HCT116 (cell line): ENCODE data around the gene PLXNC1. TPM values are rescaled to one million over a fixed set of nuclear protein-coding genes. Genes with fewer than 3 reads are reported as not detected.

Experiments
- ATAC-seq: fragments of 200-7000 bp; cut with Tn5 transposase; 2 replicates; pipeline ENCODE4 v1.9.1; 2020; ENCODE audit warnings: mild to moderate bottlenecking, moderate library complexity
- BruUV-seq: library from RNA; stranded (reverse); fragments of 400-500 nt; replicated peaks from 2 replicates; lab custom pipeline; 2021; lab: Mats Ljungman, UMichigan
- CTCF ChIA-PET: fragments of 300-600 bp; sonication (Branson Sonifier 250); formaldehyde crosslinking; loops from one replicate; lab custom pipeline; 2021; ENCODE audit warnings: antibody characterized with exemption; lab: Charles Lee
- POLR2A ChIA-PET: fragments of 300-600, 350-600 bp; sonication (Branson Sonifier 250); formaldehyde crosslinking; loops from one replicate; lab custom pipeline; 2021; ENCODE audit warnings: antibody characterized with exemption; lab: Charles Lee
- RAD21 ChIA-PET, 2 experiments: fragments of 300-600 bp; sonication (Branson Sonifier 250); formaldehyde crosslinking; loops; one replicate each; lab custom pipeline; 2023; ENCODE audit warnings: low total read pairs in 2 of 2; ENCODE audit not compliant: uncharacterized antibody in 2 of 2, unreplicated experiment in 2 of 2, low non-redundant PET in 1 of 2; lab: Charles Lee
- DNase-seq: peaks from one replicate; pipeline ENCODE4 v3.0.0-alpha.2; 2010; ENCODE audit warnings: low read depth, low spot score
- H2AFZ ChIP-seq: fragments of 200-600 bp; shearing (Covaris generic), sonication (generic); 2 replicates; pipeline ENCODE4 v1.6.1; 2017; ENCODE audit warnings: low read depth, mixed run types, mixed read lengths, antibody characterized with exemption, low read length; ENCODE audit not compliant: poor library complexity, severe bottlenecking
- H3K27ac ChIP-seq: 2 replicates; pipeline ENCODE4 v1.5.1; 2012; ENCODE audit warnings: low read depth, low read length
- H3K27me3 ChIP-seq: fragments of 200-600 bp; sonication (generic); 2 replicates; pipeline ENCODE4 v1.6.1; 2016; ENCODE audit warnings: mixed run types, low read length, mixed read lengths; ENCODE audit not compliant: insufficient read depth
- H3K36me3 ChIP-seq, 2 experiments: fragments of 200-500 bp in 1 of 2; fragments of 200-600 bp in 1 of 2; sonication (Bioruptor generic) in 1 of 2; sonication (generic) in 1 of 2; 2 replicates each; pipeline versions ENCODE4 v1.5.1 to v1.6.1; 2014 to 2016; ENCODE audit warnings: low read length in 2 of 2, inconsistent platforms in 1 of 2, mixed read lengths in 1 of 2, mixed run types in 1 of 2; ENCODE audit not compliant: insufficient read depth in 2 of 2, control insufficient read depth in 1 of 2
- H3K4me1 ChIP-seq, 2 experiments: fragments of 200-600 bp in 1 of 2; sonication (generic) in 1 of 2; 2 replicates each; pipeline versions ENCODE4 v1.5.1 to v1.6.1; 2012 to 2017; ENCODE audit warnings: low read length in 2 of 2, inconsistent platforms in 1 of 2, mild to moderate bottlenecking in 1 of 2, mixed read lengths in 1 of 2, mixed run types in 1 of 2, moderate library complexity in 1 of 2; ENCODE audit not compliant: insufficient read depth in 2 of 2, control insufficient read depth in 1 of 2
- H3K4me2 ChIP-seq: fragments of 200-600 bp; sonication (generic); 2 replicates; pipeline ENCODE4 v1.6.1; 2017; ENCODE audit warnings: mixed run types, low read length, mixed read lengths
- H3K4me3 ChIP-seq, 2 experiments: fragments of 200-600 bp in 1 of 2; sonication (generic) in 1 of 2; replicated peaks in 1 of 2; 2 replicates each; pipeline ENCODE4 v1.5.1; 2011 to 2016; ENCODE audit warnings: low read length in 2 of 2, control low read depth in 1 of 2, low read depth in 1 of 2, mild to moderate bottlenecking in 1 of 2, mixed read lengths in 1 of 2, mixed run types in 1 of 2
- H3K79me2 ChIP-seq: fragments of 200-600 bp; sonication (generic); 2 replicates; pipeline ENCODE4 v1.6.1; 2017; ENCODE audit warnings: mild to moderate bottlenecking, mixed run types, low read length, moderate library complexity, mixed read lengths; ENCODE audit not compliant: insufficient read depth
- H3K9ac ChIP-seq: fragments of 200-600 bp; sonication (generic); 2 replicates; pipeline ENCODE4 v1.6.1; 2016; ENCODE audit warnings: low read length, mixed read lengths
- H3K9me2 ChIP-seq: fragments of 200-600 bp; sonication (generic), shearing (Covaris generic); 2 replicates; pipeline ENCODE4 v1.6.1; 2017; ENCODE audit warnings: mixed run types, mild to moderate bottlenecking, moderate library complexity; ENCODE audit not compliant: insufficient read depth
- H3K9me3 ChIP-seq, 2 experiments: fragments of 200-500 bp in 1 of 2; fragments of 200-600 bp in 1 of 2; sonication (Bioruptor generic) in 1 of 2; sonication (generic) in 1 of 2; 2 replicates each; pipeline ENCODE4 v1.6.1; 2014 to 2017; ENCODE audit warnings: low read length in 2 of 2, mixed read lengths in 2 of 2, inconsistent platforms in 1 of 2, low read depth in 1 of 2, mild to moderate bottlenecking in 1 of 2, mixed run types in 1 of 2, moderate library complexity in 1 of 2; ENCODE audit not compliant: control insufficient read depth in 1 of 2, insufficient read depth in 1 of 2
- H4K20me1 ChIP-seq: fragments of 200-600 bp; sonication (generic), shearing (Covaris generic); 2 replicates; pipeline ENCODE4 v1.6.1; 2017; ENCODE audit warnings: mixed run types, mild to moderate bottlenecking, moderate library complexity; ENCODE audit not compliant: insufficient read depth
- ATF3 ChIP-seq: IDR thresholded peaks from 2 replicates; pipeline ENCODE4 v1.6.1; 2012
- ELF1 ChIP-seq: IDR thresholded peaks from 2 replicates; pipeline ENCODE4 v1.6.1; 2012; ENCODE audit warnings: low read depth, borderline replicate concordance
- REST ChIP-seq: IDR thresholded peaks from 2 replicates; pipeline ENCODE4 v1.6.1; 2012; ENCODE audit warnings: low read depth
- SP1 ChIP-seq: IDR thresholded peaks from 2 replicates; pipeline ENCODE4 v1.6.1; 2012; ENCODE audit warnings: low read depth
- TCF7L2 ChIP-seq: IDR thresholded peaks from 2 replicates; pipeline ENCODE4 v1.7.0; 2011; ENCODE audit warnings: borderline replicate concordance, inconsistent platforms; ENCODE audit not compliant: insufficient read depth, insufficient read length; ENCODE audit errors: extremely low read depth
- ZBTB33 ChIP-seq: IDR thresholded peaks from 2 replicates; pipeline ENCODE4 v1.6.1; 2011; ENCODE audit warnings: mild to moderate bottlenecking, low read length, moderate library complexity; ENCODE audit not compliant: insufficient replicate concordance; ENCODE audit errors: extremely low read depth
- intact Hi-C: fragments of 100-400 bp; cut with micrococcal nuclease; formaldehyde crosslinking; loops from 2 replicates; pipeline ENCODE4 v1.10.0; 2022
- total RNA-seq: library from RNA; stranded (reverse); gene quantifications from one replicate; pipeline ENCODE4 v1.2.1, GENCODE V29; 2021; ENCODE audit not compliant: unreplicated experiment

The PLXNC1 gene
- total RNA-seq, 1 experiment from 2014 or later = 0.25 TPM

GRCh38 chr12:94183708-94184379 lies 35.5 kb downstream of the PLXNC1 start:
- Histone ChIP-seq H2AFZ (no peak overlapping the region), H3K4me1 (no peaks in the 10 kb centered on the region), H3K4me3 (no peak overlapping the region), H3K27me3 (no peaks in the 10 kb centered on the region), H3K9me3 (no peaks in the 10 kb centered on the region), H3K9me2 (no peaks in the 10 kb centered on the region), H3K79me2 (no peaks in the 10 kb centered on the region), H3K27ac (no peak overlapping the region), H4K20me1 (no peaks in the 10 kb centered on the region), H3K4me2 (no peak overlapping the region), H3K36me3 (no peaks in the 10 kb centered on the region), H3K9ac (no peak overlapping the region)
- TF ChIP-seq REST (no peak), ELF1 (no peak), ATF3 (no peak), TCF7L2 (no peak), SP1 (no peak), ZBTB33 (no peak)
- BruUV-seq = no TSS peak
- ATAC-seq = no peak
- ChIA-PET POLR2A (no interaction called here), CTCF (no interaction called here), RAD21 (no interaction called here)
- intact Hi-C loops = no loop called here
- DNase-seq = no peak
